Panc1 (cell line): ENCODE measurements around the gene CFAP77. TPM values are rescaled to one million over a fixed set of nuclear protein-coding genes. Genes with fewer than 3 reads are reported as not detected.

ENCODE experiments used
- ATAC-seq: fragments of 200-7000 bp; cut with Tn5 transposase; 2 replicates; pipeline ENCODE4 v1.9.1; 2020; ENCODE audit warnings: mild to moderate bottlenecking, moderate library complexity
- BruUV-seq: library from RNA; stranded (reverse); fragments of 400-500 nt; replicated peaks from 2 replicates; lab custom pipeline; 2021; lab: Mats Ljungman, UMichigan
- CTCF ChIA-PET: fragments of 300-600 bp; sonication (Branson Sonifier 250); formaldehyde crosslinking; loops from one replicate; lab custom pipeline; 2022; ENCODE audit warnings: antibody characterized with exemption; lab: Charles Lee
- POLR2A ChIA-PET: fragments of 300-600 bp; sonication (Branson Sonifier 250); formaldehyde crosslinking; loops from one replicate; lab custom pipeline; 2022; ENCODE audit warnings: antibody characterized with exemption; lab: Charles Lee
- DNase-seq: peaks from one replicate; pipeline ENCODE4 v3.0.0-alpha.2; 2010; ENCODE audit warnings: low read depth, low spot score
- H3K27ac ChIP-seq: 2 replicates; pipeline ENCODE4 v1.5.1; 2011; ENCODE audit warnings: mild to moderate bottlenecking, low read length, inconsistent platforms
- H3K27me3 ChIP-seq: fragments of 200-500 bp; sonication (Bioruptor generic); 2 replicates; pipeline ENCODE4 v1.6.0; 2014; ENCODE audit warnings: low read length, inconsistent platforms; ENCODE audit not compliant: control insufficient read depth, insufficient read depth
- H3K36me3 ChIP-seq: fragments of 200-500 bp; sonication (Bioruptor generic); 2 replicates; pipeline ENCODE4 v1.5.1; 2014; ENCODE audit warnings: inconsistent platforms, mild to moderate bottlenecking, low read length, moderate library complexity; ENCODE audit not compliant: control insufficient read depth, insufficient read depth
- H3K4me1 ChIP-seq: 2 replicates; pipeline ENCODE4 v1.5.1; 2011; ENCODE audit warnings: inconsistent platforms, mild to moderate bottlenecking, low read length, moderate library complexity; ENCODE audit not compliant: control insufficient read depth, insufficient read depth
- H3K4me3 ChIP-seq, 2 experiments: 2 replicates each; pipeline ENCODE4 v1.5.1; 2011 to 2012; ENCODE audit warnings: low read depth in 2 of 2, low read length in 2 of 2, mild to moderate bottlenecking in 2 of 2, inconsistent platforms in 1 of 2, moderate library complexity in 1 of 2
- H3K9me3 ChIP-seq: fragments of 200-500 bp; sonication (Bioruptor generic); 2 replicates; pipeline ENCODE4 v1.5.1; 2014; ENCODE audit warnings: low read depth, mild to moderate bottlenecking, inconsistent platforms, low read length, moderate library complexity; ENCODE audit not compliant: control insufficient read depth, insufficient read depth
- CTCF ChIP-seq: fragments of 450-650 bp; IDR thresholded peaks from 2 replicates; pipeline ENCODE4 v1.5.1; 2017; ENCODE audit warnings: mild to moderate bottlenecking
- POLR2AphosphoS5 ChIP-seq: IDR thresholded peaks from 2 replicates; pipeline ENCODE4 v1.6.1; 2012; ENCODE audit warnings: mild to moderate bottlenecking, low read depth, low read length, moderate library complexity
- REST ChIP-seq, 2 experiments: IDR thresholded peaks; 2 replicates each; pipeline ENCODE4 v1.6.1; 2011 to 2012; ENCODE audit warnings: low read depth in 2 of 2, control low read depth in 1 of 2, low read length in 1 of 2, mild to moderate bottlenecking in 1 of 2, moderate library complexity in 1 of 2; ENCODE audit not compliant: insufficient read depth in 1 of 2
- SIN3A ChIP-seq: IDR thresholded peaks from 2 replicates; pipeline ENCODE4 v1.6.1; 2012; ENCODE audit warnings: low read depth, mild to moderate bottlenecking, low read length, moderate library complexity, borderline replicate concordance; ENCODE audit not compliant: insufficient read depth
- TCF7L2 ChIP-seq: IDR thresholded peaks from 2 replicates; pipeline ENCODE4 v1.6.1; 2011; ENCODE audit warnings: mild to moderate bottlenecking, low read depth, low read length, inconsistent platforms
- in situ Hi-C: cut with HindIII; loops from 2 replicates; pipeline ENCODE4 v1.10.0; 2016; ENCODE audit warnings: low sequenced_read_pairs, low pct_unique_long_range_greater_than_20kb
- intact Hi-C: fragments of 100-400 bp; cut with micrococcal nuclease; formaldehyde crosslinking; loops from one replicate; pipeline ENCODE4 v1.10.0; 2022; ENCODE audit not compliant: unreplicated experiment
- total RNA-seq: library from RNA; stranded (reverse); gene quantifications from one replicate; pipeline ENCODE4 v1.2.1, GENCODE V29; 2021; ENCODE audit not compliant: unreplicated experiment

Gene CFAP77
- total RNA-seq, 1 experiment from 2014 or later = not detected

DNA sequence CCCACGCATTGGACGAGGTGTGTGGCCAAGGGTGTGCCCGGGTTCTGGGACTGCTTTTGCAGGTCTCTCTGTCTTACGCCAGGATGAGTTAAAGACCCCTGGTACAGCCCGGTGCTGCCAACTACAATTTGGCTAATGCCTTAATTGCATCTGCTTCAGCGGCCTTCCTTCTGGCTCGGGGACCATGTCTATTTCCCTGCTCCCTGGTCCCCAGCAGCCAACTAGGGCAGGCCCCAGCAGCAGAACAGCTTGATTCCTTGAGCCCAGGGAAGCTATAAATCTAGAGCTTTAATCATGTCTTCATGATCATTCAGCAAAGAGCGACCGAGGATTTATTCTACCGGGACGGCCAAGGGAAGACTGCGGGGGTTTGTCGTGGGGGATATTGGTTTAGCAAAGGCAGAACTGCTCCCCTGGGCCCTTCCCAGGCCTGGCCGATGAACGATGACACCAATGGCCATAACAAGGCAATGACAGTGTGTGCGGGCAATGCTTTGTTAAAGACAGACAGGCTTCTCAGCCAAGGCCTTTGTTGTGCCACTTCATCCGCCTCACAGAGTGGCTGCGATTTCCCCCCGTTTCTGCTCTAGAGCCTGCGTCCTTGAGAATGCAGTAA lies 51.4 kb downstream of the CFAP77 start:
- in situ Hi-C loops = no loop called here
- intact Hi-C loops = no loop called here
- H3K9me3 ChIP-seq = no peaks in the 10 kb centered on the region
- ChIA-PET POLR2A (no interaction called here), CTCF (no interaction called here)
- BruUV-seq = no TSS peak
- DNase-seq (no peak), ATAC-seq (no peak)
- no peaks in the 10 kb centered on the region for H3K36me3 ChIP-seq
- no peak overlapping the region for H3K27ac ChIP-seq
- H3K27me3 ChIP-seq = no peaks in the 10 kb centered on the region
- TF ChIP-seq POLR2AphosphoS5 (no peak), SIN3A (no peak), TCF7L2 (no peak), REST (IDR thresholded peaks at IDR 0.05; ENCODE audit: insufficient read depth in 1 of 2, low read depth in 2 of 2, low read length in 1 of 2) (no peak), CTCF (no peak)
- no peak overlapping the region for H3K4me3 ChIP-seq
- no peaks in the 10 kb centered on the region for H3K4me1 ChIP-seq

- DNase-seq = no peak
- no peak overlapping the region for H3K27ac ChIP-seq
- in situ Hi-C loops (no loop called here), intact Hi-C loops (no loop called here)
- H3K4me3 ChIP-seq = no peak overlapping the region
- H3K27me3 ChIP-seq = no peaks in the 10 kb centered on the region
- CTCF ChIA-PET = no interaction called here
- ATAC-seq = no peak
- H3K4me1 ChIP-seq = no peaks in the 10 kb centered on the region
- BruUV-seq = no TSS peak
- TF ChIP-seq REST (IDR thresholded peaks at IDR 0.05; ENCODE audit: insufficient read depth in 1 of 2, low read depth in 2 of 2, low read length in 1 of 2) = no peak
- no peak for TF ChIP-seq TCF7L2
- TF ChIP-seq SIN3A = no peak
- no peak for TF ChIP-seq POLR2AphosphoS5
- TF ChIP-seq CTCF = no peak
- H3K9me3 ChIP-seq = no peaks in the 10 kb centered on the region
- POLR2A ChIA-PET = no interaction called here
- no peaks in the 10 kb centered on the region for H3K36me3 ChIP-seq
Observed at GRCh38 chr9:132461971-132462370, 52.0 kb downstream of the CFAP77 start.
